Smooth muscle cell of the brain vasculature (primary cell): ENCODE data around the gene FAM50A.
A peak's percentile ranks its signal among the peaks of the same experiment; 100 is the strongest.

Source experiments
- DNase-seq: peaks from one replicate; pipeline ENCODE4 v3.0.0-alpha.2; 2012; ENCODE audit warnings: low read depth, low spot score

The FAM50A gene

DNA sequence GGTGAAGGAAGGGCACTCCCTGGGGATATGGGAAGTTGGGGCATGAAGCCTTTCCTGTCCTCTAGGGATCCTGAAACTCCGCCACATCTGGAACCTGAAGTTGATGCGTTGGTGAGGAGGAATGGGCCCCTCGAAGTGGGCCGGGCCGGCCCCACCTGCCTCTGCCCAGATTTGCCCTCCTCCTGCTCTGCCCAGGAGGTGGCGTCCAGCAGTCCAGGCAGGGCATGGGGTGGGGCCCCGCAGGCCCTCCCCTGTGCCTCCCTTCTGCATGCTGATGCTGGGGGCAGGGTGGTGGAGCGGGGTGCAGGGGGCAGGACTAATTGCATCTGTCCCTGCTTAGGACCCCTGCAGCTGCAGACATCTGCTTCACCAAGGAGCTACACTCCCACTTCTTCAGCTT, 30.8 kb upstream of the FAM50A start:
- no peak for DNase-seq

DNA sequence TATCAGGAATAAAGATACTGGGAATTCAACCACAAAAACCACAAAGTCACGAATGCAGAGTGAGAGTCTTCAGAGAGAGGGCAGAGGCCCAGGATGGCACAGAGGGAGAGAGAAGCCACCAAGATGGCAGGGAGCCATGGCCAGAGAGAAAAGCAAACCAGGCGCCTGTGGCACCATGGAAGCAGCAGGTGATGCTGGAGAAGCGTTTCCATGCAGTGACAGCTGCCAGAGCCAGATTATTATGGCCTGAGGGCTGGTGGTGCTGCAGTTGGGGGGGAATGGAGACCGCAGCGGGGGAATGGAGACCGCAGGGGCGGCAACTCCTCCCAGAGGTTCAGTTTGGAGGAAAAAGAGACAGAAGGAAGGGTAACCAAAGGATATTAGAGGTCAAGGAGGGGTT, 26.8 kb upstream of the FAM50A start:
- DNase-seq: no peak

DNA sequence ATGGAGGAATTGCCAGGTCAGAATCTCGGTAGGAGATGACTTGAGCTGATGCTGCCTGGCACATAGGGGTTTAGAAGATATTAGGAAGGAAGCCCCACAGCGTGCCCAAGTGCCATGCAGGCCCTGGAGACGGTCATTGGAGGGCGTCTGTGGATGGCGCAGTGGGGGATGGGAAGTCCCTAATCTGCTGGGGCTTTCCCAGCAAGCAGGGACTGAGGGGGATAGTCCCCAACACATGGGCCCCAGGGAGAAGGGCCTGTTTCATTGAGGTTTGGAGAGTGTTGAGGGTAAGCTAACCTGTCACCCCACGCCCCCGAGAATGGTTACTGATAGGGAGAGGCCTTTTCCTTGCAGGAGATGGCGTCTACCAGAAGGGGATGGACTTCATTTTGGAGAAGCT, 24.8 kb upstream of the FAM50A start:
- DNase-seq: no peak

DNA sequence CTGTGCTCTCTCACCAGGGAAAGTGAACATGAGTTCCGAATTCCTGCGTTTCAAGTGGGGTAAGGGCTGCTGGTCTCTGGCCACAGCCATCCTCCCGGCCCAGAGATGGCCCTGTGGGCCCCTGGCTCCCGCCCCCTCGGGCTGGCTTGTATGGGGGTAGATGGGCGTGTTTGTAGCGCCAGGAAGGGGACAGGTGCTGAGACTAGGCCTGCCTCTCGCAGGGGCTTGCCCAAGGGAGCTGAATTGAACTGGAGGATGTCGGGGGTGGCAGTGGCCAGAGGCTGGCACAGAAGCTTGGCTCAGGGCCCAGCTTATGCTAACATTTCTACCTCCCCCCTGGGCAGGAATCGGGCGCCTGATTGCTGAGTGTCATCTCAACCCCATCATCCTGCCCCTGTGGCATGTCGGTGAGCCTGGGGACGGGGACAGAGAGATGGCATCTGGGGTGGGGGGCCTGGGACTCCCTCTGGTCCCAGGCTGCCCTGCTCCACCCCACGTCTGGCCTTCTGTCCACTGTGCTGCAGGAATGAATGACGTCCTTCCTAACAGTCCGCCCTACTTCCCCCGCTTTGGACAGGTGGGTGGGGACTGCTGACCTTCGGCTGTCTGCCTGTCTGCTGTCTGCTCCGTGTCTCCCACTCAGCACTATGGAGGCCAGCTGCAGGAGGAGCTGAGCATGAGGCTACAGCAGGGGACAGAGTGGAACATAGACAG, 24.1 kb upstream of the FAM50A start:
- no peak for DNase-seq

DNA sequence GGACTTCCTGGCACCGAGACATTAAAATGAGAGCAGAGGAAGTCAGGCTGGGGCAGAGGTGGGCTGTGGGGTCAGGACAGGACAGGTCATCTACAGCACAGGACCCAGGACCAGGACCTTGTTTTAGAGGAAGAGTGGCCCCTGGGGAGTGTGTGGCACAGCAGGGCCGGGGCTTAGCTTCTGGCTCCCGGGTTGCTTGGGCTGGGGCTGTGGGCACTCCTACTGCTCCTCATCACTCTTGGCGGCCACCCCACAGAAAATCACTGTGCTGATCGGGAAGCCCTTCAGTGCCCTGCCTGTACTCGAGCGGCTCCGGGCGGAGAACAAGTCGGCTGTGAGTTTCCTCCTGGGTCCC, 23.6 kb upstream of the FAM50A start:
- no peak for DNase-seq

DNA sequence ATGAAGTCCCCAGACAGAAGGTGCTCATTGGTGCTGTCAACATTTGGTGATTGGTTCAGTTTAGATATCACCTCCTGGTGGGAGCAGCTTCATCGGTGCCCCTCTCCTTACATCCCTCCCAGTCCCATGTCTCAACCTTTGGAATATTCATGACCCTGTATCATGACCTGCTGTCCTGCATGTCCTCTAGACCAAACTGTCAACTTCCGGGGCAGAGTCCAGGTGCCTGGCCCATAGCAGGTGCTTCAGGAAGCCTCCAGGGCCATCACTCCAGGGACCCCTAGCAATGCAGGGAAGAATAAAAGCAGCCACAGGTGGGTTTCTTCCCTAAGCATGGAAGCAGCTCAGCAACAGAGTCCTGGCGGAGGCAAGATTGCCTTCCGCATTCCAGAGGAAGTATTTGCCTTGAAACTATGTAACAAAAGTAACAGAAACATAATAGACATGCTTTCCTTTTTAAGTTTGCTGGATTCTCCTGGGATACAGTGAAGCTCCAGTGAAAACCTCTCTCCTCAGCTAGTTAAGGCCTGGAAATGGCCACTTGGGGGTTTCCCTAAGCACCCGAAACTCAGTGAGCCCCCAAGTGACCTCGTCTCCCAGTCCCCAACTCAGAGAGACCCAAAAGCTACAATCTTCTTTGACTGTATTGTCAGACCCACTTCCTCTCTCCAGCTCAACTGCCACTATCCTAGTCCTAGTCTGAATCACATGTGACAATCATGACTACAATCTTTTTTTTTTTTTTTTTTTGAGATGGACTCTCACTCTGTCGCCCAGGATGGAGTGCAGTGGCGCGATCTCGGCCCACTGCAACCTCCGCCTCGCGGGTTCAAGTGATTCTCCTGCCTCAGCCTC, 16.8 kb upstream of the FAM50A start:
- DNase-seq: no peak

DNA sequence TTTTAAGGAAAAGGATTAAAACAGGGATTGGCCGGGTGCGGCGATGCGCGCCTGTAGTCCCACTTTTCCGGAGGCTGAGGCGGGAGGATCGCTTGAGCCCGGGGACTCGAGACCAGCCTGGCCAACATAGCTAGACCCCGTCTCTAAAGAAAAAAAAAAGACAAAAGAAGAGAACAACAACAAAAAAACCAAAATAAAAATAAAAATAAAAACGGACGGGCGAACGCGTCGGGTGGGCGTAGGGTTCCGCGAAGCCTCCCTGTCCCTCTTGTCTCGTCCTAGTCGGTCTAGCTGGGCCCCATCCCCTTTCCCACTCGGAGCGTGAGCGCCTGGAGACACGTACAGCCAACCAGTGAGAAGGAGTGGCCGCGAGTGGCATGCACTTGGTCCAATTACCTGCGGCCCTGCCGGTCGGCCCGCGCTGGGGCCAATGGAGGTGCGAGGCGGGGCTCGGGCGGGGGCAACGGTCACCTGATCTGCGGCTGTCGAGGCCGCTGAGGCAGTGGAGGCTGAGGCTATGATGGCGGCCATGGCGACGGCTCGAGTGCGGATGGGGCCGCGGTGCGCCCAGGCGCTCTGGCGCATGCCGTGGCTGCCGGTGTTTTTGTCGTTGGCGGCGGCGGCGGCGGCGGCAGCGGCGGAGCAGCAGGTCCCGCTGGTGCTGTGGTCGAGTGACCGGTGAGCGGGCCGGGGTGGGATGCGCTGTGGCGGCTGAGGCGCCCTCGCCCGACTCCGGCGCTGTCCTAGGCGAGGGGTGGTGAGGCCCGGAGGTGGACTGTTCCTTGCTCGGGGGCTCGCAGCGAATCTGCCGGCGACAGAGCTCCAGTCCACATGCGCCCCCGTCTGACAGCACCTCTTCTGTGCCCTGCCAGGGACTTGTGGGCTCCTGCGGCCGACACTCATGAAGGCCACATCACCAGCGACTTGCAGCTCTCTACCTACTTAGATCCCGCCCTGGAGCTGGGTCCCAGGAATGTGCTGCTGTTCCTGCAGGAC, 15.5 kb upstream of the FAM50A start, which contains the start of gene ATP6AP1:
ATP6AP1 (plus strand) TSS at position 502 of the 996 bp plus-strand sequence; CDS start at position 518, 16 bp downstream.
- DNase-seq: peak; percentile 74

DNA sequence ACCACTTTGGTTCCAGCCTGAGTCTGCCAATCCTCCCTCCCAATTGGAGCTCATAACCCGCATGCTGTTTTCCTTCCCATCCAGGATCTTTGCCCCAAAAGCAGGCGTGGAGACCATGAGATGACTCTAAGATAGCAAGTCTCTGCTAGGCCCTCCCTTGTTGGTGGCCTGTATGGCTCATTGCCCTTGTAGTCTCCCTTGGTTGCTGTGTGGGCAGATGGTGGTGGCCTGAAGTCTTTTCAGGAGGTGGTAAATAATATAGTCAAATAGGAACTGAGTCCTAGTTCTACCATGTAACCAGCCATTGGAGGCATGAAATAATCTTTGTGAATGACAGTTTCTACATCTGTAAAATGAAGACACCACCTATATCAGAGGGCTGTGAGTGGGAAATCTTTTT, 14.2 kb upstream of the FAM50A start:
- DNase-seq: no peak

DNA sequence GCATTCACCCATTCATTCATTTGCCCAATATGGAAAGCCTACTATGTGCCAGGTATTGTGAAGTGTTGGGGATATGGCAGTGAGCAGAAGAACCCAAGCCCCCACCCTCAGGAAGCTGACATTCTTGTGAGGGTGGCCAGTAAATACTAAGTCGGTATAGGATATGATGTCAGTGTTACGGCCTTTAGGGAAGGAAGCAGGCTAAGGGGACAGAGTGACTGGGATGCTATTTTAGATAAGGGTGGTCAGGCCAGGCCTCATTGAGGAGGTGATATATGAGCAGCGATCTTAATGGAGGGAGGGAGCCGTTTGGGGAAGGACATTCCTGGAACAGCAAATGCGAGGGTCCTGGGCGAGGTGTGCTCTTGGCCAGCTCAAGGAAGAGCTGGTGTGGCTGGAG, 13.5 kb upstream of the FAM50A start:
- no peak for DNase-seq

DNA sequence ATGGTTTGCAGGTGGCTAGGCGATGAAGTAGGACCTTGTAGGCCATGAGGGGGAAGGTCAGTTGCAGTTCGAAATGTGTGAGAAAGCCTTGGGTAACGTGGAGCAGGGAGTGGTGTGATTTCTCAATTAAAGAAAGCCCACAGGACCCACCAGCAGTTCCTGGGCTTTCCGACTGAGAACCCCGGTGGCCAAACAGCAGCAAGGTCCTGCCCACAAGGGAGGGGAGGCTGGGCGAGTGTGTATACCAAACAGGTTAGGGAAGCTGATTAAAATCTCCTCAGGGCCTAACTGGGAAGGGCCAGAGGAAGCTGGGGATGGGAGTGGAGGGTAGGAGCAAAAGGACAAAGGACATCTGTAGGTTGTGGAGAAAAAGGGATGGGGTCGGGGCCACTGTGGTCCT, 13.0 kb upstream of the FAM50A start:
- no peak for DNase-seq

DNA sequence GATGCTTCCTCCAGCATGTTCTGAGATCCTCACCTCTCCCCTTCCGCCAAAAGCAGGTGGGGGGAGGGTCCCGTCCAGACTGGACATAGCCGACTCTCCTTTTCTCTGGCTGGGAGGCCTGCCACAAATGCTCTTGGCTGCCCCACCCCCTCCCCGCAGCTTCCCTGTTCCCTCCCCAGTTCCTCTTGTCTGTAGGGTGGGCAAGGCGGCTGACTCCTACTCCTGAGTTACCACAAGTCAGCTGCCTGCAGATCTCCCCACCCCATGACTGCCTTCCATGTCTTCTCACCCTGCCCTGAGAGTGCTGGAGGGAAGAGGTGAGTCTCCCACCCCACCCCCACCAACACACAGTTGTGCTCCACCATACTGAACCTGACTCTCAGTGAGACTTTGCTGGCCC, 12.6 kb upstream of the FAM50A start:
- no peak for DNase-seq

DNA sequence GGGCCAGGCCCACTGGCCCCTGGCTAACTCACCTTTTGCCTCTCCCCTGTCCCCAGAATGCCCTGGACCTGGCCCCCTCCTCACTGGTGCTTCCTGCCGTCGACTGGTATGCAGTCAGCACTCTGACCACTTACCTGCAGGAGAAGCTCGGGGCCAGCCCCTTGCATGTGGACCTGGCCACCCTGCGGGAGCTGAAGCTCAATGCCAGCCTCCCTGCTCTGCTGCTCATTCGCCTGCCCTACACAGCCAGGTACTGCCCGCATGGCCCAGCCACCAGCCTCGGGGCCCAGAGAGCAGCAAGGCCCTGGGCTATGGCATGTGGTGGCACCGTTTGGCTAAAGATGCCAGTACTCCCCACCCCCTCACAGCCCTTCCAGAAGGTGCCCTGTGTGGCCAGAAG, 11.7 kb upstream of the FAM50A start:
- DNase-seq: no peak

DNA sequence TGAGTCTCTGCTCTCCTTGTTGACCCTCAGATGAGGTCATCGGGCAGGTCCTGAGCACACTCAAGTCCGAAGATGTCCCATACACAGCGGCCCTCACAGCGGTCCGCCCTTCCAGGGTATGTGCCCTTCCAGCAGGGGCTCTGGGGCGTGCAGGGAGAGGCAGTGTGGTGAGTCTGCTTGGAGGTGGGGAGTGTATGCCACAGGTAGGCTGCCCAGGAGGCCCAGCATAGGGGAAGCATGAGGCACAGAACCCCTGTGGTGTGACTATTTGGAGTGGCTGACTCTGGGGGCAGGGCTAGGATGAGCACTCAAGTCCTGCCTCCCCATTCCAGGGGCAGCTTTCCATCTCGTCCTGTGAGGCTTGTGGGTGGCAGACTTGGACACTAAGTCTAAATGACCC, 10.3 kb upstream of the FAM50A start:
- DNase-seq: no peak

DNA sequence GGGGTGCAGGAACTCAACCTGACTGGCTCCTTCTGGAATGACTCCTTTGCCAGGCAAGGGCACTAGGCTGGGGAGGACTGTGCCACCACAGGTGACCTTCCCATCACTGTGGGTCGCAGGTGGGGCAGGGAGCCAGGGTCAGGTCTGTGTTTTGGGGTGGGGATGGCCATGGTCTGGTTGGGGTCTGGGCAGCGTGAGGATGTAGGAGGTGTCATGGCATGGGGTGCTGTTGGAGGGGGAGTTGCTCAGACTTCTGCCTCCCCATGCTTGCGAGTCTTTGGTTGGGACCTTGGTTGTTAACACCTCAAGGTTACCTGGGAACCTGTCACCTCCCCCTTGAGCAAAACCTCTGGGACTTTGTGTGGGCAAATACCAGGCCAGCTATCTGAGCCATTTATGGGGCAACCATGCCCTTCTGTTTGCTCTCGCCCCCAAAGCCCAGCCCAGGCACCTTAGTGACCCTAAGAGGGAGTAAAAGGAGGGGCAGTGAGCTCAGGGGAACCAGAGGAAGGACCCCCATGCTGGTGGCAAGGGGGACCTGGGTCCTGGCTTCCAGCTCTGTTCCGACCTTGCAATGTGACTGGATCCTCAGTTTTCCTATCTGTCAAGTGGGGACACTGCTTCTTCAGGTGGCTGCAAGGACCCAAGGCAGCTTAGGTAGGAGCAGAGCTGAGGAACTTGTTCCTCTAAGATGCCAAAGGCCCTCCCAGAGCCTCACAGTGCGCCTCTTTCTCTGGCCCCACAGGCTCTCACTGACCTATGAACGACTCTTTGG, 9.4 kb upstream of the FAM50A start:
- DNase-seq: no peak

DNA sequence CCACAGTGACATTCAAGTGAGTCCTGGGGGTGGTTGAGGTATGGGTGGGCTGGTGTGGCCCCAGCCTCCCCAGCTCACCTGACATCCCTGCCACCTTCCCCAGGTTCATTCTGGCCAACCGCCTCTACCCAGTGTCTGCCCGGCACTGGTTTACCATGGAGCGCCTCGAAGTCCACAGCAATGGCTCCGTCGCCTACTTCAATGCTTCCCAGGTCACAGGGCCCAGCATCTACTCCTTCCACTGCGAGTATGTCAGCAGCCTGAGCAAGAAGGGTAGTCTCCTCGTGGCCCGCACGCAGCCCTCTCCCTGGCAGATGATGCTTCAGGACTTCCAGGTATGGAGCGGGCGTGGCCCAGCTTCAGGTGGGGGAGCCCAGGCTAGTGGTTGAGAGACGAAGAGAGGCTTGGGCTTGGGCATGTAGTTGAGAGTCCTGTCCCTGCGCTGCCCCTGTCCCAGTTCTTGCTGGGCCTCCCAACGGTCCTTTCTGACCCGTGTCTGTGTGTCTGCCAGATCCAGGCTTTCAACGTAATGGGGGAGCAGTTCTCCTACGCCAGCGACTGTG, 8.7 kb upstream of the FAM50A start:
- no peak for DNase-seq

DNA sequence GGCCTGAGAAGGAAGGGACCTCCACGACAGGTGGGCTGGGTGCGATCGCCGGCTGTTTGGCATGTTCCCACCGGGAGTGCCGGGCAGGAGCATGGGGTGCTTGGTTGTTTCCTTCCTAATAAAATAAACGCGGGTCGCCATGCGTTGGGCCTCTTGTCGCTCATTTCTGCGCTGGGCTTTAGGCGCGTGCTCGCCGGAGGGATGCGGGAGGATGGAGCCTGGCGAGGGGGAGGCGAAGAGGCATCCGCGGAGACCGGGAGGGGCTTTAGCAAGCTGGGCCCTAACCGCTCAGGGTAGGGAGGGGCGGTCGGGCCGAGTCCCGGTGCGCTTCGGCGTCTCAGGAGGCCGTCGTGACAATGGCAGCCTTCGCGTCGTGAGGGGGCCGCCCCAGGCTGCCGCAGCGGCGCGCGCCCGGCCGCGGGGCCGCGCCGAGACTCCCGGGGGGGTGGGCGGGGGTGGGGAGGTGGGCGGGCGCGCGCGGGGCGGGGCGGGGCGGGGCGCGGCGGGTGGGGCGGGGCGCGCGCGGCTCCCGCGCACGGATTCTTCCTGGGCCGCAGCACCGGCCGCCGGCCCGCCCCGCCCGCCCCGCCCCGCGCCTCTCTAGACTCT, 7.5 kb upstream of the FAM50A start:
- no peak for DNase-seq

DNA sequence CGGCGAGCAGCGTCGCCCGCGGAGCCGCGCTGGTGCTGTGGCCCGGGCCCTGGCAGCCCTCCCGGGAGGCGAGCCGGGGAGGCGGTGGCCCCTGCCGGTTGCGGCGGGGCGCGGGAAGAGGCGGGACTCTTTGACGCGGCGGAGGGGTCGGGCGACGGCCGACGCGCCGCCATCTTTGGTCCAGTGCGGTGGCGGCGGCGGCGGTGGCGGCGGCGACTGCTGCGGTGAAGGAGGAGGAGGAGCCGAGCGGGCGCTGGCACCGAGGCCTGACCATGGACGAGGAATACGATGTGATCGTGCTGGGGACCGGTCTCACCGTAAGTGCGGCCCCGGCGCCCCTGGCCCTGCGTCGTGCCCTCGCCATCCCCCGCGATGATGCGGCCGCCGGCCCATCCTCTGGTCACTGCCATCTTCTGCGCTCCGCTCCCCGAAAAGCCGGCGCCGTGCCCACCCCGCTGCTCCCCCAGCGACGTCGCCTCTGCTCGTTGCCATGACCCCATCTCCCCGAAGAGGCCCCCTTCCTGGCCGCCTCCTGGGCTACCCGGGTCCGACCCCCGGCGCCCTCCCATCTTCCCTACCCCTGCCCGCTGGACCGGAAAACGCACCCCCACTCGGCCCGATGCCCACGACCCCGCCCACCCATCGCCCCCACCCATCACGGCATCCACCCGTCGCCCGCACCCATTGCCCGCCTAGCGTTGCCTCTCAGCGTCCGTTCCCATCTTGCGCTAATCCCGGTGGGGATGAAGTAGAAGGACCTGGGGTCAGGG, 6.8 kb upstream of the FAM50A start, which contains the start of gene GDI1:
GDI1 (plus strand) TSS at position 172 of the 770 bp plus-strand sequence; CDS start at position 273, 101 bp downstream.
- no peak for DNase-seq

DNA sequence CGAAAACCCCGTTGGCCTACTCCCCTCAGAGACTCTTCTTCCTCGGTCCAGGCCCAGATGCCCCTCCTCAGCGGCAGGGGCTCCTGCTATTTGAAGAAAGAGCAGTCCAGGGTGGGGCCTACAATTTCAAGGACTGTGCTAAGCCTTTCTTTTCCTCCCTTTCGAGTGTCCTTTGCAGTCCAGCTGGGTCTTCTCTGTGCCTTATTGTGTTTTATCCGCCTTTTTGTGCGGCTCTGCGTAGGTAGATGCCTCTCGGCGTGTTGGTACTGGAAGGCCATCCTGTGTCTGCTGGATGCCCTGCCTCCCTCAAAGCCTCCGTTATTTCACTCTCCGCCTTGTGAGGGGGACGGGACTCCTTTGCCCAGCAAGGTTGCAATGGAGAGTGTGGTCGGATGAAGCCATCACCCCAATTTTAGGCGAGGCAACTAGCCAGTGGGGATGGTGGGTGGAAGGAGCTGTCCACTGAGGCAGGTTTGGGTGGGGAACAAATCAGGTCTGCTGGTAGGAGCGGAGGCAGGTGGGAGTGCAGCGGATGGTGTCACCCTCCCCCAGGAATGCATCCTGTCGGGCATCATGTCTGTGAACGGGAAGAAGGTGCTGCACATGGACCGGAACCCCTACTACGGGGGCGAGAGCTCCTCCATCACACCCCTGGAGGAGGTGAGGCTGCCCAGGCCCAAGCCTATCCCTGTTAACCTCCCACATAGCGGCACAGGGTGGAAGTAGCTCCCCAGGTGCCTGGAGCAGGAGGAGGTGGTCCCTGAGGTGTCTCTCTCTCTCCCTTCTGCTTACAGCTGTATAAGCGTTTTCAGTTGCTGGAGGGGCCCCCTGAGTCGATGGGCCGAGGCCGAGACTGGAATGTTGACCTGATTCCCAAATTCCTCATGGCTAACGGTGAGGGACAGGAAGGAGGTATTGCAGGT, 5.7 kb upstream of the FAM50A start:
- no peak for DNase-seq
